Activated naive CD8-positive, alpha-beta T cell treated with anti-CD3 and anti-CD28 coated beads, Interleukin-2, amount 50 U/mL, for 24 hours (primary cell): Measurements from ENCODE around the gene NXPH4.
A peak's percentile ranks its signal among the peaks of the same experiment; 100 is the strongest.

Experiments used
- ATAC-seq: fragments of 150-1000 bp; cut with Tn5 transposase; one replicate; pipeline ENCODE4 v1.10.0; 2021
- DNase-seq: peaks from one replicate; pipeline ENCODE4 v3.0.0; 2021
- H3K27ac Mint-ChIP-seq: one replicate; pipeline ENCODE4 v1.8.0; 2021; ENCODE audit warnings: mild to moderate bottlenecking, mixed read lengths
- H3K27me3 Mint-ChIP-seq: one replicate; pipeline ENCODE4 v1.8.0; 2021; ENCODE audit warnings: mixed read lengths
- H3K36me3 Mint-ChIP-seq: one replicate; pipeline ENCODE4 v1.8.0; 2021; ENCODE audit warnings: low read depth, mixed read lengths
- H3K4me1 Mint-ChIP-seq: one replicate; pipeline ENCODE4 v1.8.0; 2021; ENCODE audit warnings: mixed read lengths
- H3K4me3 Mint-ChIP-seq: one replicate; pipeline ENCODE4 v1.8.0; 2021; ENCODE audit warnings: mild to moderate bottlenecking, moderate library complexity, mixed read lengths
- H3K9me3 Mint-ChIP-seq: one replicate; pipeline ENCODE4 v1.8.0; 2021; ENCODE audit warnings: mixed read lengths

The NXPH4 gene

DNA sequence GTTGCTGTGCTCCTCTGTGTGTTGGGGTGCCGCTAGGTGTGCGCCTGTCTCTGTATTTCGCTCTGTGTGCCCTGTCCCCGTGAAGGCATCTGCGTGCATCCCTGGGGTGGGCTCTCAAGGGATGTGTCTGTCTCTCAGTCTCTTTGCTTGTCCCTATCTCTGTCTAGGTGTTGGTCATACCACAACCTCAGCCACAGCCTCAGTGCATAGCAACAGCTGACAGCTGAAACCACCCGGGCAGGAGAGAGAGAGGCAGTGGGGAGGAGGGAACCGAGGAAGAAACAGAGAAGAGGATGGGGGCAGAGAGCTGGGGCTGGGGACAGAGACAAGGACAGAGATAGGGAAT is 953 bp upstream of the NXPH4 start:
- H3K4me3 Mint-ChIP-seq = peak overlapping the region; percentile 32
- no peaks in the 10 kb centered on the region for H3K36me3 Mint-ChIP-seq
- peak; percentile 37 for DNase-seq
- peaks cover 59% of the 10 kb centered on the region for H3K27me3 Mint-ChIP-seq
- no peaks in the 10 kb centered on the region for H3K9me3 Mint-ChIP-seq
- H3K4me1 Mint-ChIP-seq = peaks cover 33% of the 10 kb centered on the region
- H3K27ac Mint-ChIP-seq = no peak overlapping the region
- ATAC-seq = no peak

DNA sequence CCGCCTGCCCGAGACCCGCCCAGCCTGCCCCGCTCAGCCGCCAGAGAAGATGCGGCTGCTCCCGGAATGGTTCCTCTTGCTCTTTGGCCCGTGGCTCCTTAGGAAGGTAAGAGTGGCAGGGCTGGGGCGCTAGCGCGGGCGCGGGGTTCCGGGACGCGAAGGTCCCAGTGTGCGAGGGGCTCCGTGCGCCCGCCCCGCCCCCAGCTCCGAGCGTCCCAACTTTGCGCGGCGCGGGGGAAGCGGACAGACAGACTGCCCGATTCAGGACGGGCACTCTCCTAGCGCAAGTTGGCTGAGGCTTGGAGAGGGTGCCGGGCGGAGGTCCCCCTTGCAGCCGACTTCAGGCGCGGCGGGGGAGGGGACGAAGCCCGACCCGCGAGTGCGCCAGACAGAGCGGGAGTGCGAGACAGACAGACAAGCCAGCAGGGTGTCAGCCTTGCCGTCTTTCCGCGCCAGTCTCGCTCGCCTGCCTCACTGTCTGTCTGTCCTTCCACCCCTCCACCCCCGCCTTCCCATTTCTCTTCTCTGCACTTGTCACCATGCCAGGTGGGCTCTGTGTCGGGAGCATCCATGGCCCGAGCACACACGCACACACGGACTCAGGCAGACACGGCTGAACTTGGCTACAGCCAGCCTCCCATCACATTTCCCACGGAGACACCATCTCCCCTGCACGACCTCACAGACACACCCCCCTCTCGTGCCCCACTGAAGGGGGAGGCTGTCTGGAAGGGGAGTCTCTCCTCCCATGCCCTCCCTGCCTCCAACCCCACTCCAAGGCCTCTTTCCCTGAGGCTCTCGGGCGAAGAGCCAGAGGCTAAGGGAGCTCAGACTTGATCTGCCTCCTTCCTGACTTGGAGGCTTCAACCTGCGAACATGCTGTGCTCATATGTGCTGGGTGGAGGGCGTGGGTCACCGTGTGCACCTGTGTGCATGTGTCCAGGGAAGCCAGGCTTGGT is 606 bp downstream of the NXPH4 start:
- ATAC-seq (no peak), DNase-seq (no peak)
- H3K9me3 Mint-ChIP-seq = no peaks in the 10 kb centered on the region
- no peaks in the 10 kb centered on the region for H3K36me3 Mint-ChIP-seq
- peaks cover 74% of the 10 kb centered on the region for H3K27me3 Mint-ChIP-seq
- H3K4me1 Mint-ChIP-seq = peaks cover 45% of the 10 kb centered on the region
- H3K27ac Mint-ChIP-seq = no peak overlapping the region
- peak overlapping the region; percentile 74 for H3K4me3 Mint-ChIP-seq

DNA sequence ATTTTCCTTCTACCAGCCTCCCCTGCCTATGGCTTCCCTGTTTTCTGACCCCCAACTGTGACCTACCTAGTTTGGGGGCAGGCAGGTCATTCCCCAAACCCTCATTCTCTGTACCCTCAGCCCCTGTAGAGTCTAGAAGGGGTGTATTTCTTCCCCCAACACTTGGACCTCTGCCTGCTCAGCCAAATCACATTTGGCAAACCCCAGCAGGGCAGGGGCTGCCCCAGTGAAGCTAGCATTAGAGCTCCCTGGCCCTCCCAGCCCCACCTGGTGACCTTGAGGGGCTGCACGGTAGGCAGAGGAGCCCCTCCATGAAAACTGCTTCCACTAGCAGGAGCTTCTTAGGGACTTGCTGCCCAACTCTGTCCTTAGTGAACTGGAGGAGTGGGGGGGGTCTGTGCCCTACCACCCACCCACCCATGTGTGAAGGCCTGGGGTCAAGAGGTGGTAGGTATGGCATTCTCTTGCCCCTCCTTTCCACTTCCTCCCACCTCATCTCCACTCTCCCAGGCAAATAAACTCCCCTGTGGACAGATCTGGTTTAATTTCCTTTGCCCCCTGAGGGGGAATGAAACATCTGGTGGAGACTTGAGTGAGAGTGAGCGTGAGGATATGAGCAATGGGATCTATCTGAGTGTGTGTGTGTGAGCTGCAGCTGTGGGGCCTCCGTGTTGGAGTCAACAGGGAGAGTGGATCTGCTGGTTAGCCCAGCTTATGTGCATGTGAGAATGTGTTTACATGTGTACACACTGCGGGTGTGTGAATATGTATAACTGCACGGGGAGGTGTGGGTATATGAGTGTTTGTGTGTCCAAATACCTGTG is 1.6 kb downstream of the NXPH4 start:
- Mint-ChIP-seq H3K4me3 (no peak overlapping the region), H3K4me1 (peaks cover 51% of the 10 kb centered on the region), H3K9me3 (no peaks in the 10 kb centered on the region), H3K27me3 (peaks cover 84% of the 10 kb centered on the region), H3K27ac (no peak overlapping the region), H3K36me3 (no peaks in the 10 kb centered on the region)
- DNase-seq = no peak
- no peak for ATAC-seq

DNA sequence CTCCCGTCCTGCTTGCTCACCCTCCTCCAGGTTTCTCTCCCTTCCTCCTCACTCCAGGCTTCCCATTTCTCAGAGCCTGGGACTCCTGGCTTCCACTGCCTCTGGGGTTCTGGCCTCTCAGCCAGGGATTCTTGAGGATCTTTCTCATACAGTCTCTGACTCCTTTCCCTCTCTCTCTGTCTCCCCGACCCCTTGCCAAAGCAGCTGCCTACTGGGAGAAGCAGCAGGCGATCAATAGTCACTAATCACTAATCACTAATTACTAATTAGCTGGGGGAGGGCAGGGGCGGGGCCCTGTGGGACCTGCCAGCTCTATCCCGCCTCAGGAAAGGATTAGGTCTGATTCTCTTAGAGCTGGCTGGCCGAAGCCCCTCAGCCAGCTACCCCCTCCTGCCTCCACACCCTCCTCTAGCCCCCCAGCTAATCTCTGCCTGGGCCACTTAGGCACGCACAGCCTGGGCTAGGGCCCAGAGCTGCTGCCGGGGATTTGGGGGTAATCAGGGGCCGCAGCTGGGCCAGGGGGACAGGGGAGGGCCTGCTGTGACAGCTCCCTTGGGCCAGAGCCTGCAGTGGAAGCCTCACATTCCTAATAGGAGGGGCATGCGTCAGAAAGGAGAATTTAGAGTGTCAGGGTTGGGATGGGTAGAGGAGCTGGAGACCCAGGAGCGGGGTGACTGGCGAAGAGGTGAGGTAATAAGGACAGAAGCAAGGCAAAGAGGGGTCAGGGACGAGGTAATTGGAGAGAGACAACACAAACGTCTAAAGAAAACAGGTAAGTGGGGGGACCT is 2.8 kb downstream of the NXPH4 start:
- H3K27me3 Mint-ChIP-seq = peaks cover 83% of the 10 kb centered on the region
- ATAC-seq (no peak), DNase-seq (no peak)
- peaks cover 46% of the 10 kb centered on the region for H3K4me1 Mint-ChIP-seq
- no peak overlapping the region for H3K4me3 Mint-ChIP-seq
- no peaks in the 10 kb centered on the region for H3K9me3 Mint-ChIP-seq
- no peaks in the 10 kb centered on the region for H3K36me3 Mint-ChIP-seq
- no peak overlapping the region for H3K27ac Mint-ChIP-seq

DNA sequence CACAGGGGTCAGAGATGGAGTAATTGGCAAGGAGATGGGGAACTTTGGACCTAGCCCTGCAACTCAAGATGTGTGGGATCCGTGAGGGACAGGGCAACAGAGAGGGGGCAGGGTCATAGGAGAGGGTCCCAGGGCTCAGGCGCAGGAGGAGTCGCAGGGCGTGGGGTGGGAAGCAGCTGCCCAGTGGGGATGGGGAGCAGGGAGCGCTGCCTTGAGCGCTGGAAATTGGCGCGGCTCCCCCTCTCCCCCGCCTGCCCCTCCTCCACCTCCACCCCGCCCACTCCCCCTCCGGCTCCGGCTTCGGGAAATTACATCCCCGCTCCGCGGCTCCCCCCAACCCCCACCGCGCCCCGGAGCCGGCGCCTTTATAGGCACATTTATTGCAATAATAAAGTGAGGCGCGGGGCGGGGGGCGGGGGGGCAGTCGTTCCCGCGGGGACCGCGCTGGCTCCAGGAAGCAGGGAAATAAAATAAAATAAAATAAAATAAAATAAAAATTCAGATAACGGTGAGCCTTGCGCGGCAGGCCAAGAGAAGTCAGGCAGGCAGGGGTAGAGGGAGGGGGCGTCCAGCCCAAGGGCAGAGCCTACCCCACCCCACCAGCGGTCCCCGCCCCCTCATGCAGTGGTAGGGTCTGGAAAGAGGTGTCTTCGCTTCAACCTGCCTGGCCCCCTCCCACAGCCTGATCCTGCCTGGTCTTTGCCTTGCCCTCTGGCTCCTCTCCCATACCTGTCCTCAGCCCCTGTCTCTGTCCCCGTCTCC is 3.6 kb downstream of the NXPH4 start:
- no peak overlapping the region for H3K4me3 Mint-ChIP-seq

DNA sequence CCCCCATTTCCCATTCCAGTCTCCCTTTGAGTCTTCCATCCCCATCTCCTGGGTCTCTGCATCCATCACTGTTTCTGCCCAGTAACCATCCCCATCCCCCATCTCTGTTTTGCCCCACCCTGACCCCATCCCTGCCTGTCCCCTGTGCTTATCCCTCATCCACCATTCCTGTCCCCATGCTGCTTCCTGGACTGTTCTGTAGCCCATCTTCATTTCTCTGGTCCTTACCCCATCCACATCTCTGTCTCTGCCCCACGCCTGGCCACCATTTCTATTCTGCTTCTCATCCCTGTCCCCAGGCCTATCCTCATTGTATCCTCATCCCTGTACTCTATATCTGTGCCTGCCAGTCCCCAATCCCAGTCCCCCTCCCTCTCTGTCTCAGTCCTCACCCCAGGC is 4.2 kb downstream of the NXPH4 start:
- no peaks in the 10 kb centered on the region for H3K9me3 Mint-ChIP-seq
- H3K4me3 Mint-ChIP-seq = no peak overlapping the region
- peaks cover 46% of the 10 kb centered on the region for H3K4me1 Mint-ChIP-seq
- DNase-seq (no peak), ATAC-seq (no peak)
- no peaks in the 10 kb centered on the region for H3K36me3 Mint-ChIP-seq
- no peak overlapping the region for H3K27ac Mint-ChIP-seq
- peaks cover 82% of the 10 kb centered on the region for H3K27me3 Mint-ChIP-seq

More for the DNA sequence above, 3.6 kb downstream of the NXPH4 start:
- Mint-ChIP-seq H3K27me3 (peaks cover 83% of the 10 kb centered on the region), H3K36me3 (no peaks in the 10 kb centered on the region), H3K4me1 (peaks cover 47% of the 10 kb centered on the region), H3K27ac (no peak overlapping the region), H3K9me3 (no peaks in the 10 kb centered on the region)
- ATAC-seq (no peak), DNase-seq (no peak)

DNA sequence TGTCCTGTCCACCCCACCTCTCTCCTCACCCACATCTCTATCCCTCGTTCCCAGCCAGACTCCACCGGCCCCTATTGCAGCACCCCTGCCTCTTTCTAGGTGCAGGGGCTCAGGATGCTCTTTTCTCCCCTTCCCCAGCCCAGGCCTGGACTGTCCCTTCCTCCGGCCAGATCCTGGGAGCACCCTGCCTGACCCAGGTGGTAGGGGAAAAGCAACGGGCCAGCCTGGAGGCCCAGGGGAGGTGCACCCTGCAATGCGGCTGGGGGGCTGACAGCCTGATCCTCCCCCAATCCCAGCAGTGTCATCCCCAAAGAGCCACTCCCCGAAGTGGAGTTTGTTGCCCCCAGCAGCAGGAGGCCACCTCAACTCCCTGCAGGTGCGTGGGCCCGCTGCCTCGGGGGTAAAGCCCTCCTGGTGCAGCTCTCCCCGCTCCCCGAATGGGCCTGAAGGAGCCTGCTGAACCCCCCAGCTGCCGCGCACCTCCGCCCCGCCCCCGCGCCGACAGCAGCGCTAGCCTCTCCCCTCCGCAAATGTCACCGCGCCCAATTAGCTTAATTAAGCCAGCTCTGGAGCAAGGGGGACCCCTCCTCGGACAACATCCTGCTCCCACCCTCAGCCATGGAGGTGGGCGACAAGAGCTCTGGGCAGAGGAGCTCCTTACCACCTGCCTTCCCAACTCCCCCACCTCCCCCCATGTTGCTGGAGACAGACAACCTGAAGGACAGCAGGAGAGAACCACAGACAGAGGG is 4.7 kb downstream of the NXPH4 start:
- Mint-ChIP-seq H3K4me1 (peaks cover 49% of the 10 kb centered on the region), H3K4me3 (no peak overlapping the region), H3K27me3 (peaks cover 83% of the 10 kb centered on the region), H3K9me3 (no peaks in the 10 kb centered on the region), H3K27ac (no peak overlapping the region), H3K36me3 (no peaks in the 10 kb centered on the region)
- DNase-seq (no peak), ATAC-seq (no peak)

DNA sequence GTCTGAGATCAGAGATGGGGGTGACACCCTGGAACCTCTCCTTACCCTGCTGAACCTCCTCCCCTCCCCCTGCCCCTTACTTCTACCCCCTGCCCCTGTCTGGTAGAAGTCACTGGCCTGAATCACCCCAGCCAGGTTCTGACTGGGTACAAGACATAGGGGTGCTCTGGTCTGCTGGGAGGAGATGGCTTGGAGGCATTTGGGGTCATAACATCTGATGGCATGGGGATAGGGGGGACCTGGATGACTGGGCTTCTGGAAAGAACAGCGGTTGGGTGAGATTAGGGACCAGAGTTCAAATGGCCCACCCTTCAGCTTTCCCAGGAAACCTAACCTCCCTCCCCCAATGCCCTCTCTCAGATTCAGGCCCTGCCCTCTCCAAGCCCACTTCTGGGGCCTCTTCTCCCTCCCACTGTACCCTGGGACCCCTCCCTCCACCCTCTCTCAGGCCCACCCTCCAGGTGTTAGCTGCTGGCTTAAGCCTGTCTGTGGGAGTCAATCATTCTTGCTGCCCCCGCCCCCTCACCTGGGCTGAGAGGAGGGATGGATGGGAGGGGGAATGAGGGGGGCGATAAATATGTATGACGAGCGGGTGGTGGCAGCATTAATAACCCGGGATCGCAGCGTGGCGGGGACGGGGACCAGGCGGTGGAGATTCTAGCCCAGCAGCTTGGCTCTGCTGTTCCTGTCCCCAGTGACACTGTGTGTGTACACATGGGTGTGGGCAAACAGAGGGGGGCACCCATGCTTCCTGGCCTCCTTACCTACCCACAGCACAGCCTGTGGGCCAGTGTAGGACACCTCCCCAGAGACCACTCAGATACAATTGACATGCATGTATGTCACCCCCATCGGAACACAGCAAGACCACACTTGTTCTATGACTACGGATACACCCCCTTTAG is 5.9 kb downstream of the NXPH4 start:
- Mint-ChIP-seq H3K27ac (peak overlapping the region; percentile 3), H3K36me3 (no peaks in the 10 kb centered on the region), H3K9me3 (no peaks in the 10 kb centered on the region), H3K4me3 (peak overlapping the region; percentile 5), H3K27me3 (peaks cover 87% of the 10 kb centered on the region), H3K4me1 (peaks cover 54% of the 10 kb centered on the region)
- ATAC-seq = no peak
- no peak for DNase-seq

DNA sequence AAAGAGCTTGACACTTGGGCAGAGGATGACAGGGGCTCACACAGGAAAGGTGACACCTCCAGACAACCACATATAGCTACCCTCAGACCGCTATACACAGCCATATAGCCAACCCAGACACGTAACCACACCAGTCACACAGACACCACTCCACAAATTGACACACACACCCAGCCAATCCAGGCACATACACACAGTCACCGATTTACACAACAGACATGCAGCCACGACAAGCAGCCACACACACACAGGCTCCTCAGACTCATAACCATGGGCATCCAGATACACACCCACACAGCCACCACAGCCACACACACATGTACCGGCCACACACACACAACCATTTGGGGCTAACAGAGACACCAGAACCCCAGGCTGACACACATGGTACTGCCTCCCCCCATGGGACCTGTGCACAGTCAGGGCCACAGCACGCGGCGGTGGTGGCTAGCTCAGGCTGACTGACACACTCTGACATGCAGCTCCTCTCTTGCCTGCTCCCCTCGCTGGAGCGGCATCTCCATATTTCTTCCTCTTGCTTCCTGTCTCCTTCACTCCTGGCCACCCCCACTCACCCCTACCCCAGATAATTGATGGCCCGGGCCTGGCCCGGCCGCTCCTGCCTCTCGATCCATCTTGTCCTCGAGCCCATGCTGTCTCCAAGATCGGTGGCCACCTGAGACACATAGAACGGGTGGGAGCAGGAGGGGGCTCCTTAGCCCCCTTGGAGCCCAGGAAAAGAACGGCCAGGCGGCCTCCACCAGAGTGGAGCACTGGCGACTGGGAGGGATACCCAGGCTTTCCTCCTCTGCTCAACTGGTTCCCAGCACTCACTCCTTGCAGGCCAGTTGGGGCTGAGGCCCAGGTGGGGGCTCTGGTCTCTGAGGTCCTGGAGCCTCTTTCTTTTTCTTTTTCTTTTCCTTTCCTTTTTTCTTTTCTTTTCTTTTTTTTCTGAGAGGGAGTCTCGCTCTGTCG is 6.9 kb downstream of the NXPH4 start:
- ATAC-seq = peak; percentile 69
- Mint-ChIP-seq H3K27me3 (peaks cover 81% of the 10 kb centered on the region), H3K4me3 (peak overlapping the region; percentile 5), H3K9me3 (no peaks in the 10 kb centered on the region), H3K4me1 (peaks cover 54% of the 10 kb centered on the region), H3K36me3 (no peaks in the 10 kb centered on the region), H3K27ac (peak overlapping the region; percentile 3)
- DNase-seq = no peak

DNA sequence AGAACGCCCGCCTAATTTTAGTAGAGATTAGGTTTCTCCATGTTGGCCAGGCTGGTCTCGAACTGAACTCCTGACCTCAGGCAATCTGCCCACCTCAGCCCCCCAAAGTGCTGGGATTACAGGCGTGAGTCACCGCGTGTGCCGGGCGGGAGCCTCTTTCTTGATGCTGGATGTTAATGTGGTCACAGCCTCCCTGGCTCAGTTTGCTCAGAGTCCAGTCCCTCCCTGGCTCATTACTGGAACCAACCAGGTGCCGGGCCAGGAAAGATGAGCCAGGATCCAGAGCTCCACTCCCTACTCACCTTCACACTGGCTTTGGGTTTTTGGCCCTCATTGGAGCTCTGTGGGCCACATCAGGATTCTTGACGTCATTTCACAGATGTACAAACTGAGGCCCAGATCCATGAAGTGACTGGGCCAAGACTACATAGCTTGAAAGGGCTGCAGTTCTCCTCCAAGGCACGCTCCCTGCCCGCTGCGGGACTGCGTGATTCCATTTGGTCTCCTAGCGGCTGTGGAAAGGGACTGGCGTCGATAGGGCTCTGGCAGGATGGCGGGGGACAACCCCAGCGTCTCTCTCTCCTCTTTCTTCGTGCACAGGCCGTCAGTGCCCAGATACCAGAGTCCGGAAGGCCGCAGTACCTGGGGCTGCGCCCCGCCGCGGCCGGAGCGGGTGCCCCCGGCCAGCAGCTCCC is 7.8 kb downstream of the NXPH4 start:
- Mint-ChIP-seq H3K9me3 (no peaks in the 10 kb centered on the region), H3K36me3 (no peaks in the 10 kb centered on the region), H3K4me1 (peaks cover 63% of the 10 kb centered on the region), H3K27me3 (peaks cover 72% of the 10 kb centered on the region), H3K27ac (no peak overlapping the region), H3K4me3 (no peak overlapping the region)
- ATAC-seq = no peak
- no peak for DNase-seq

DNA sequence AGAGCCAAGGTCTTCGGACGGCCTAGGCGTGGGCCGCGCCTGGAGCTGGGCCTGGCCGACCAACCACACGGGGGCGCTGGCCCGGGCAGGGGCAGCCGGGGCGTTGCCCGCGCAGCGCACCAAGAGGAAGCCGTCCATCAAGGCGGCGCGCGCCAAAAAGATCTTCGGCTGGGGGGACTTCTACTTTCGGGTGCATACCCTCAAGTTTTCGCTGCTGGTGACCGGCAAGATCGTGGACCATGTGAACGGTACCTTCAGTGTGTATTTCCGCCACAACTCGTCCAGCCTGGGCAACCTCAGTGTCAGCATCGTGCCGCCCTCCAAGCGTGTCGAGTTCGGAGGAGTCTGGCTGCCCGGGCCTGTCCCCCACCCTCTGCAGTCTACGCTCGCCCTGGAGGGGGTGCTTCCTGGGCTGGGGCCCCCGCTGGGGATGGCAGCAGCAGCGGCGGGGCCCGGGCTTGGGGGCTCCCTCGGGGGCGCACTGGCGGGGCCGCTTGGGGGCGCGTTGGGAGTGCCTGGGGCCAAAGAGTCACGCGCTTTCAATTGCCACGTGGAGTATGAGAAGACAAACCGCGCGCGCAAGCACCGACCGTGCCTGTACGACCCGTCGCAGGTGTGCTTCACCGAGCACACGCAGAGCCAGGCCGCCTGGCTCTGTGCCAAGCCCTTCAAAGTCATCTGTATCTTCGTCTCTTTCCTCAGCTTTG is 8.5 kb downstream of the NXPH4 start:
- DNase-seq (peak; percentile 79), ATAC-seq (peak; percentile 48)
- peaks cover 67% of the 10 kb centered on the region for H3K27me3 Mint-ChIP-seq
- H3K4me3 Mint-ChIP-seq = peak overlapping the region; percentile 43
- peaks cover 5% of the 10 kb centered on the region for H3K36me3 Mint-ChIP-seq
- peaks cover 63% of the 10 kb centered on the region for H3K4me1 Mint-ChIP-seq
- peak overlapping the region; percentile 52 for H3K27ac Mint-ChIP-seq
- no peaks in the 10 kb centered on the region for H3K9me3 Mint-ChIP-seq
